Left lobe of liver (tissue), 2 donors: ENCODE data around the gene ZP1. TPM values are rescaled to one million over a fixed set of nuclear protein-coding genes. Genes with fewer than 3 reads are reported as not detected.

Source experiments
- ATAC-seq: fragments of 200-7000 bp; cut with Tn5 transposase; one replicate; pipeline ENCODE4 v1.9.1; 2020; ENCODE audit warnings: mild to moderate bottlenecking, moderate library complexity
- DNase-seq: peaks from one replicate; pipeline ENCODE4 v3.0.0-alpha.2; 2020; ENCODE audit warnings: low spot score
- total RNA-seq: library from RNA; stranded (reverse); gene quantifications from one replicate; pipeline ENCODE4 v1.2.1, GENCODE V29; 2021
- donor health status: DM: no; HTN: no; CAD: no; lungs with moderate emphysema.
- donor health status: DM: no; HTN: yes; CAD: no.

The ZP1 gene
- total RNA-seq, 1 donor from 2014 or later: not detected

DNA sequence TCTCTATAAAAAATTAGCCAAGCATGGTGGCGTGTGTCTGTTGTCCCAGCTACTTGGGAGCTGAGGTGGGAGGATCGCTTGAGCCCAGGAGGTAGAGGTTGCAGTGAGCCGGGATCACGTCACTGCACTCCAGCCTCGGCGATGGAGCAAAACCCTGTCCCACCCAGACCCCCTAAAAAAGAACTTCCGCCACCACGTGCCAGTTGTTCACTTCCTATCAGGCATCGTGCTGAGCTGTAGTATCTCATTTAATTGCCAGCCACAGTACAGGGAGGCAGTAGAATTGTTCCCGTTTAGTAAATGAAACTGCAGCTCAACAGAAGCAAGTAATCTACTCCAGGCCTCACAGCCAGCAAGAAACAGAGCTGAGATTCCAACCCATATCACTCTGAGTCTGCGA is 53.9 kb downstream of the ZP1 start:
- no peak for DNase-seq
- ATAC-seq: no peak

DNA sequence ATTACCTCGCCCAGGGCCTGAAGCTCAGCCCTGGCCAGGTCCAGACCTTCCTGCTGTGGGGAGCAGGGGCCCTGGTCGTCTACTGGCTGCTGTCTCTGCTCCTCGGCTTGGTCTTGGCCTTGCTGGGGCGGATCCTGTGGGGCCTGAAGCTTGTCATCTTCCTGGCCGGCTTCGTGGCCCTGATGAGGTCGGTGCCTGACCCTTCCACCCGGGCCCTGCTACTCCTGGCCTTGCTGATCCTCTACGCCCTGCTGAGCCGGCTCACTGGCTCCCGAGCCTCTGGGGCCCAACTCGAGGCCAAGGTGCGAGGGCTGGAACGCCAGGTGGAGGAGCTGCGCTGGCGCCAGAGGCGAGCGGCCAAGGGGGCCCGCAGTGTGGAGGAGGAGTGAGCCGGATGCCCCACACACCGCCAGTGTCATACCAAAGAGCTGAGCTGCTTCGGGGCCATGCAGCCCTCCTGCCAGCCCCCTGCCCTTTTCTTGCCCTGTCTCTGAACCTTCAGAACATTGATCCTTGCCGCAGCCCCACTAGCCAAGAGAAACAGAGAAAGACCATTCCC is 54.5 kb downstream of the ZP1 start:
- ATAC-seq (no peak), DNase-seq (no peak)

DNA sequence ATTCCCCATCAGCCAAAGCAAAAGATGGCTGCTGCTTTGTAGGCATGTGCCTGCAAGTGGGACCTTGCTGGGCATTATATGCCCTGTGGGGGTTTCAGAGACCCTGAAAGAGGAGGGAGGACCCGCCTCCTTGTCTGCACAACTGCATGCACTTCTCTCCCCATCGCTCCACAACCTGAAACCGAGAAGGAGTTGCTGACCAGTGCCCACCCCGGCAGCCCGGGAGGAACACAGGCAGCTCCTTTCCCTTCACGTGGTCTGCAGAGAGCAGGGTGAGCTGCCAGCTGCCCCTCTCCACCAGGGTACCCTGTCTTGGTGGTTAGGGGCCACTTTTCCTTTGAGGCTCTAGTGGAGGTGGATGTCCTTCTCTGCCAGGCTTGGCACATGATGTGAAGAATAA is 55.6 kb downstream of the ZP1 start:
- ATAC-seq: no peak

DNA sequence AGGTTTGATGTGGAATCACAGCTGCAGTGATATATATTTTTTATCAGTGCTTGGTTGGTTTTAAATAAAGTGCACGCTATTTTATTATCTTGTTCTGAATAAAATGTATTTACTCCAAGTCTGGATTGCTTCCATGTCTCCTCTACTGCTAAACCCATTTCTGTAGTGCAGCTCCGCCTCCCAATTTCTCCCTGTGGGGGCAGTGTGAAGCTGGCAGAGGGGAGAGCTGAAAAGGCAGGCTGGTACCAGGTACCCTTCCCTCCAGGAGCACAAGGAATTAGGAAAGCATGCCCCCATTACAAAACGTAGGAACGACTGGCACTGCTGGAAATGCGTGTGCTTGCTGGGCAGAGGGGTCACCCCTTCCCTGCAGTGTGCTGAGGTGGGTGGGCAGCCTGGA is 56.0 kb downstream of the ZP1 start:
- DNase-seq (no peak), ATAC-seq (no peak)

More for the DNA sequence above, 55.6 kb downstream of the ZP1 start:
- no peak for DNase-seq

DNA sequence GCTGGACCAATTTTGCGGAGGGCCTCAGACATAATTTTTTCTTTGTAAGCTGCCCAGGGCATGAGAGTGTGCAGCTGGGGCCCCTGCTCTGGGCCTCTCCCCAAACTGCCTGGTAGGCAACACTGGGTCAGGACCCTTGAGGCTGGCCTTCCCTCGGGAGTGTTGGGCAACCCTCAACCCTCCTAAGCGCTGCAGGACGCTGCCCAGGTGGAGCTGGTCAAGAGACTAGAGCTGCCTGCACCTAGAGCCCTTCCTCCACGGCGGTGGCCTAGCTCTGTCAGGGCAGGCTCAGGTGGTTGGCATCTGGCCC is 56.4 kb downstream of the ZP1 start:
- peak; percentile 29 for ATAC-seq
- DNase-seq: no peak

DNA sequence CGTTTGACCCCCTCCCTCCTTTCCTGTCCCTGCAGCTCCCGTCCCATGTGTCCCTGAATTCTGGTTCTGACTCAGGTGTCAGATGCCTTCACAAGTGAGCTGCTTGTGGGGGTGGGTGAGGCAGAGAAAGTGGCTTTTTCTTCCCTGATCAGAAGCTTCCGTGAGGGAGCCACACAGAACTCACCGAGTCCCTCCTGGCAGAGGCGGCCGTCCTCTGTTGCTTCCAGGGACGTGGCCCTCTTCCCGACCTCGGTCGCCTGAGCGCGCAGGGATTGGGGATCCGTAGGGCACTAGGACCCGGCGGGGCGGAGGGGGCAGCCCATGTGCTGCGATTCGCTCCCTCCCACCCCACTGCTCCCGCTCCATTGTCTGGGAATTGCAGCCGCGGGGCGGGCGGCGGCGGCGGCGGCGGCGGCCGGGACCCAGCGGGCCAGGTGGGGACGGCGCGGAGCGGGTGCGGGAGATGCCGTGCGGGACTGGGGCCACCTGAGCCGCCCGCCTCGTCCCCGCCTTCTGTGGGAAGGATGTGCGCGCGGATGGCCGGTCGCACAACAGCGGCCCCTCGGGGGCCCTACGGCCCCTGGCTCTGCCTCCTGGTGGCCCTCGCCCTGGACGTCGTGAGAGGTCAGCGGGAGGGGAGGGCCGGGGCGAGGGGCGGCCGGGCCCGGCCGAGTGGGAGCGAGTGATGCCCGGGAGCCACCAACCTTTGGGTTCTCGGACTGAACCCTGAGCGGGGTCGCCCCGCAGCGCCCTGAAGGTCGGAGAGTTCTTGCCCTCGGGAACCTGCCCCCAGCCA is 57.0 kb downstream of the ZP1 start, which contains the start of gene TMEM132A:
TSS of gene TMEM132A (plus strand) at position 351 of the 796 bp plus-strand sequence. CDS start at position 525, 174 bp downstream.
- DNase-seq (peak; percentile 69), ATAC-seq (peak; percentile 91)

Other genes starting within 250 kb of the ZP1 start
- not detected for gene MS4A8, start 167.9 kb upstream of the ZP1 start, total RNA-seq
- gene MS4A18, start 142.8 kb upstream of the ZP1 start, total RNA-seq: not detected
- not detected for gene MS4A15, start 110.7 kb upstream of the ZP1 start, total RNA-seq
- gene MS4A10, start 82.2 kb upstream of the ZP1 start, total RNA-seq: not detected
- gene CCDC86, start 25.4 kb upstream of the ZP1 start, total RNA-seq: 4.7 TPM
- 0.18 TPM for gene PTGDR2, start 11.6 kb upstream of the ZP1 start, total RNA-seq
- 44.9 TPM for gene PRPF19, start 39.0 kb downstream of the ZP1 start, total RNA-seq
- 36.9 TPM for gene TMEM109, start 46.6 kb downstream of the ZP1 start, total RNA-seq
- 2.1 TPM for gene TMEM132A, start 56.9 kb downstream of the ZP1 start, total RNA-seq
- gene SLC15A3, start 84.6 kb downstream of the ZP1 start, total RNA-seq: 8.8 TPM
- 0.83 TPM for gene CD6, start 104.1 kb downstream of the ZP1 start, total RNA-seq
- gene CD5, start 234.9 kb downstream of the ZP1 start, total RNA-seq: 0.55 TPM